ENCODE measurements around the gene NOTCH1. TPM values are rescaled to one million over a fixed set of nuclear protein-coding genes. Genes with fewer than 3 reads are reported as not detected.

Gene NOTCH1
- total RNA-seq, 6 experiments from 2014 or later: 12.1 to 17.1 (median 14.7) TPM

- Mint-ChIP-seq H3K27me3 (ENCODE audit: insufficient read depth) (peaks cover 3% of the 10 kb centered on the region; the same call in 1 of the 2 replicates), H3K4me3 (peak overlapping the region; percentile 32; the same call in 1 of the 2 replicates), H3K36me3 (ENCODE audit: low read depth) (no peaks in the 10 kb centered on the region), H3K27ac (peak overlapping the region; percentile 64), H3K9me3 (no peaks in the 10 kb centered on the region), H3K4me1 (ENCODE audit: low read depth) (peaks cover 33% of the 10 kb centered on the region)
- no peak for TF ChIP-seq CTCF (IDR thresholded peaks at IDR 0.05)
- DNase-seq: peak; percentile 77
Observed at GRCh38 chr9:136567651-136568287, 21.9 kb upstream of the NOTCH1 start.

GRCh38 chr9:136566901-136567300 lies 21.1 kb upstream of the NOTCH1 start:
- TF ChIP-seq CTCF (IDR thresholded peaks at IDR 0.05): no peak
- DNase-seq: no peak
- Mint-ChIP-seq H3K36me3 (ENCODE audit: low read depth) (no peaks in the 10 kb centered on the region), H3K4me3 (no peak overlapping the region), H3K9me3 (no peaks in the 10 kb centered on the region), H3K4me1 (ENCODE audit: low read depth) (peaks cover 29% of the 10 kb centered on the region), H3K27me3 (ENCODE audit: insufficient read depth) (peaks cover 3% of the 10 kb centered on the region; the same call in 1 of the 2 replicates), H3K27ac (no peak overlapping the region)

DNA sequence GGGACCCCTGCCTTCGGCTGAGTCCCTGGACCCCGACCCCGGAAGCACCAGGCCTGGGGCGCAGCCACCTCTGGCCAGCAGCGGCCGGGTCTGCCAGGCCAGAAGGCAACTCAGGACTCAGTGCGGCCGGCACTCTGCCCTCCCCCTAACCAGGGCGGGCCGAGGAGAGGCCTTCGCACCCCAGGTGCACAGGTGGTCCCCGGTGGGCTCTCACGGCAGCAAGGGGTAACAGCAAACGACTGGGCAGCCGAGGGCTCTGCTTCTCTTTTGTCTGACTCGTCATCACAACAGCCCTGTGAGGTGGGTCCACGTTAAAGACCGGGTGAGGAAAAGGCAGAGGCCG lies 20.7 kb upstream of the NOTCH1 start:
- no peak for TF ChIP-seq CTCF (IDR thresholded peaks at IDR 0.05)
- Mint-ChIP-seq H3K9me3 (no peaks in the 10 kb centered on the region), H3K4me1 (ENCODE audit: low read depth) (peaks cover 26% of the 10 kb centered on the region), H3K4me3 (no peak overlapping the region), H3K27ac (no peak overlapping the region), H3K36me3 (ENCODE audit: low read depth) (no peaks in the 10 kb centered on the region), H3K27me3 (ENCODE audit: insufficient read depth) (peaks cover 1% of the 10 kb centered on the region; the same call in 1 of the 2 replicates)
- DNase-seq: no peak

DNA sequence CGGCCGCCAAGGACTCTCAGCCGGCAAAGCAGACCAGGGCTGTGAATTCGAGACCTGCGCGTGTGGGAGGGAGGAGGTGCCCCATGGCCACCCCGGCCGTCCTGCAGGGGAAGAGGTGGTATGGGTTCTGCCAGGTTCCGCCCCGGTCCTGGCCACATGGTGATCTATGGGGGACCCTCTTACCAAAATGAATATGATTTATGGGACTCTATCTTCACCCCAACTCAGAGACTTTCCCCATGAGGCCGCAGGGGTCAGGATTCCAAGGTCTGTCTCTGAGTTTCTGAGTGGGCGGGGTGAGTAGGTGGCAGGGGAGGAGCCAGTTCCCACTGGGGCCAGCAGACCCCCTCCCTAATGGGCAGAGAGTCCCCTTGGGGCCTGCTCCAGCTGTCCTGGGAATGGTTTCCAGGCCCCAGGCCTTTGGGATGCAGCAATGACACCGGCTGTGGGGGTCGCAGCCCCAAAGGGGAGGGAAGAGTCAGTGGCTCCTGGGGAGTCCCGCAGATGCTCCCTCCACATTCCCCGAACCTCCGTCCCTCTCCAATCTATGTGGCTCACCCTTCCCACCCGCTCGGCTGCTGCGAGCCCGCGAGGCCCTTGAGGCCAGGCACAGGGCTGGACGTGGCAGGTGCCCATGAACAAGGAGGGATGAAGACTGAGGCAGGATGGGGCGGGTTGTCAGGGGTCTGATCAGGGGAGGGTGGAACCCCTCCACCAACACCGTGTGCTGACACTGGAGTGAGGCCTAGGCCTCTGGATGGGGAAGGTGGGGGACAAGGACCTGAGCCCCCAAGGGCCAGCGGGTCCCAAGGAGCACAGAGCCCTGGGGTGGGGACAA lies 20.1 kb upstream of the NOTCH1 start:
- Mint-ChIP-seq H3K27me3 (ENCODE audit: insufficient read depth) (no peaks in the 10 kb centered on the region), H3K36me3 (ENCODE audit: low read depth) (no peaks in the 10 kb centered on the region), H3K4me3 (no peak overlapping the region), H3K27ac (no peak overlapping the region), H3K9me3 (no peaks in the 10 kb centered on the region; the same call in 1 of the 2 replicates), H3K4me1 (ENCODE audit: low read depth) (peaks cover 26% of the 10 kb centered on the region)
- DNase-seq: no peak
- no peak for TF ChIP-seq CTCF (IDR thresholded peaks at IDR 0.05)

DNA sequence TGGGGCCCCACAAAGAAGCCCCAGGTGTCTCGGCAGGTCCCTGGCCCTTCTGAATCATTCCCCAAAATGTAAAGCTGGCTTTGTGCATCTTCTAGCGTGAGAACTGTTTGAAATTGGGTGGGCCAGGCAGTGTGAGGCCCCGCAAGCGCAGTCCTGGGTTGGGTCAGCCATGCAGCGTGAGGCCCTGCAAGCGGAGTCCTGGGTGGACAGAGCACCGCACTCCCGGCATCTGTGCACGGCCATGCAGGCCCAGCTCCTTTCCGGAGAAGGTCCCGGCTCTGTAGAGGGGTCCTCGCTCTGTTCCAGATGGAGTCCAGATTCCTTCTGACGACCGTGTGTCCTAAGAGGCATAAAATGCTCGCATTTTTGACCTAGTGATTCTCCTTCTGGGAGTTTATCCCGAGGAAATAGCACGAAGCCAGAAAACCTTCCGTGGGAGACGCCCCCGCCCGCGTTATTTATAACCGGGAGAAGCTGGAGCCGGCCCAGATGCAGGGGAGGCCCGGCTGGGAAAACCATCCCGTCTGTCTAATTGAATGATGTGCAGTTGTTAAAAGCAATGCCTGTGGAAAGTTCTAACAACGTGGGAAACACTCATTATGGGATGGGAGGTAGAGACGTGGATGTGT lies 19.4 kb upstream of the NOTCH1 start:
- H3K27ac Mint-ChIP-seq: no peak overlapping the region
- H3K4me1 Mint-ChIP-seq (ENCODE audit: low read depth): peaks cover 26% of the 10 kb centered on the region
- peaks cover 7% of the 10 kb centered on the region for H3K9me3 Mint-ChIP-seq
- DNase-seq: no peak
- no peak overlapping the region for H3K4me3 Mint-ChIP-seq
- H3K27me3 Mint-ChIP-seq (ENCODE audit: insufficient read depth): no peaks in the 10 kb centered on the region
- no peaks in the 10 kb centered on the region for H3K36me3 Mint-ChIP-seq (ENCODE audit: low read depth)
- no peak for TF ChIP-seq CTCF (IDR thresholded peaks at IDR 0.05)

Measured in HFFc6 (cell line).